ENCODE data around the gene COPS9.

- no peak for TF ChIP-seq POLR2A (IDR thresholded peaks at IDR 0.05; ENCODE audit: low read depth)
- TF ChIP-seq CTCF (IDR thresholded peaks at IDR 0.05): no peak
- no peak for TF ChIP-seq POLR2AphosphoS5 (IDR thresholded peaks at IDR 0.05)
Observed at GRCh38 chr2:240153418-240153817, 17.3 kb upstream of the COPS9 start.

Measured in esophagus muscularis mucosa (tissue), 3 donors.